HepG2 (cell line): ENCODE results near the gene GLRX5. TPM values are rescaled to one million over a fixed set of nuclear protein-coding genes. Genes with fewer than 3 reads are reported as not detected.

Experiments used
- AKAP8 ChIP-seq: sonication (generic); formaldehyde crosslinking; IDR thresholded peaks from 2 replicates; pipeline ENCODE4 v1.5.1; 2020; ENCODE audit warnings: mild to moderate bottlenecking, missing genetic modification reagents
- ASH2L ChIP-seq: fragments of 300-600, 200-600 bp; sonication (generic); IDR thresholded peaks from 2 replicates; pipeline ENCODE4 v1.7.0; 2017; ENCODE audit warnings: low read depth, mild to moderate bottlenecking, moderate library complexity, mixed read lengths, low read length; ENCODE audit not compliant: insufficient read length
- HCFC1 ChIP-seq: fragments of 150-350 bp; IDR thresholded peaks from 2 replicates; pipeline ENCODE4 v1.6.1; 2014; ENCODE audit warnings: low read depth, low read length
- MEF2D ChIP-seq: sonication (generic); formaldehyde crosslinking; IDR thresholded peaks from 2 replicates; pipeline ENCODE4 v1.5.1; 2020; ENCODE audit warnings: mild to moderate bottlenecking, missing genetic modification reagents
- NPAS2 ChIP-seq: sonication (generic); formaldehyde crosslinking; IDR thresholded peaks from 2 replicates; pipeline ENCODE4 v1.8.0; 2022; ENCODE audit warnings: mild to moderate bottlenecking, missing genetic modification reagents, borderline replicate concordance
- POLR2G ChIP-seq: fragments of 200-400 bp; formaldehyde crosslinking; IDR thresholded peaks from 2 replicates; pipeline ENCODE4 v1.6.1; 2018; ENCODE audit warnings: mild to moderate bottlenecking, low read depth, low read length, moderate library complexity
- REPIN1 ChIP-seq: sonication (generic); formaldehyde crosslinking; IDR thresholded peaks from 2 replicates; pipeline ENCODE4 v1.8.0; 2022; ENCODE audit warnings: missing genetic modification reagents, low read depth, mild to moderate bottlenecking, borderline replicate concordance
- SNAPC2 ChIP-seq: sonication (generic); formaldehyde crosslinking; IDR thresholded peaks from 2 replicates; pipeline ENCODE4 v1.8.1; 2022; ENCODE audit warnings: mild to moderate bottlenecking, missing genetic modification reagents
- SP1 ChIP-seq, 2 experiments: fragments of 450-650 bp in 1 of 2; sonication (generic) in 1 of 2; formaldehyde crosslinking in 1 of 2; IDR thresholded peaks; 2 replicates each; pipeline versions ENCODE4 v1.4.0 to v1.6.1; 2016 to 2020; ENCODE audit warnings: missing genetic modification reagents in 1 of 2
- XRCC5 ChIP-seq: fragments of 200-400 bp; formaldehyde crosslinking; optimal IDR thresholded peaks from 2 replicates; pipeline ENCODE3; 2017; ENCODE audit warnings: mild to moderate bottlenecking, low read length
- ZNF282 ChIP-seq: fragments of 450-650 bp; IDR thresholded peaks from 2 replicates; pipeline ENCODE4 v1.6.1; 2018; ENCODE audit not compliant: partially characterized antibody
- ZNF451 ChIP-seq: sonication (generic); formaldehyde crosslinking; IDR thresholded peaks from 2 replicates; pipeline ENCODE4 v1.5.0; 2020; ENCODE audit warnings: mild to moderate bottlenecking, missing genetic modification reagents
- ZNF570 ChIP-seq: sonication (generic); formaldehyde crosslinking; IDR thresholded peaks from 2 replicates; pipeline ENCODE4 v1.4.0; 2020; ENCODE audit warnings: mild to moderate bottlenecking, missing genetic modification reagents, borderline replicate concordance
- ZNF816 ChIP-seq: sonication (generic); formaldehyde crosslinking; IDR thresholded peaks from 2 replicates; pipeline ENCODE4 v1.8.0; 2022; ENCODE audit warnings: missing genetic modification reagents, mild to moderate bottlenecking, borderline replicate concordance
- ZSCAN29 ChIP-seq: sonication (generic); formaldehyde crosslinking; conservative IDR thresholded peaks from 2 replicates; pipeline ENCODE4 v1.4.0; 2020; ENCODE audit warnings: mild to moderate bottlenecking, missing genetic modification reagents
- polyA plus RNA-seq, 8 experiments: library from polyadenylated mRNA; depleted of rRNA in 3 of 8; stranded (reverse) in 7 of 8; unstranded in 1 of 8; fragments of >200 nt; fragmentation: Illumina TruSeq in 4 of 8; extraction: Trizol in 4 of 8; gene quantifications; 2 replicates each; pipeline versions ENCODE4 v1.2.1 to v1.2.3, GENCODE V29; 2011 to 2016; ENCODE audit warnings: low read depth in 4 of 8, missing spikeins in 1 of 8, mixed read lengths in 1 of 8; ENCODE audit not compliant: insufficient read depth in 1 of 8
- total RNA-seq, 5 experiments: library from RNA; depleted of rRNA; stranded (reverse); fragments of >200 nt; fragmentation: Illumina TruSeq; extraction: Trizol; gene quantifications; 2 replicates each; pipeline ENCODE4 v1.2.3, GENCODE V29; 2016; ENCODE audit warnings: low read depth in 1 of 5
- TF ChIP-seq, protein P1 (sequence below): sonication (generic); formaldehyde crosslinking; IDR thresholded peaks from 2 replicates; pipeline ENCODE4 v1.4.0; 2020; ENCODE audit warnings: missing genetic modification reagents, borderline replicate concordance
- TF ChIP-seq, protein P2 (sequence below): sonication (generic); formaldehyde crosslinking; IDR thresholded peaks from 2 replicates; pipeline ENCODE4 v1.5.0; 2020; ENCODE audit warnings: mild to moderate bottlenecking, low read depth, missing genetic modification reagents, borderline replicate concordance
- TF ChIP-seq, protein P3 (sequence below): sonication (generic); formaldehyde crosslinking; IDR thresholded peaks from 2 replicates; pipeline ENCODE4 v1.5.0; 2020; ENCODE audit warnings: mild to moderate bottlenecking, missing genetic modification reagents, moderate library complexity
- TF ChIP-seq, protein P4 (sequence below): sonication (generic); formaldehyde crosslinking; IDR thresholded peaks from 2 replicates; pipeline ENCODE4 v1.5.0; 2020; ENCODE audit warnings: missing genetic modification reagents

The GLRX5 gene
- total and polyA plus RNA-seq, 2 of the 13 experiments (the other 11 are each of a cell fraction or from before 2014, with no cell fraction given), result 122 to 146 TPM

DNA sequence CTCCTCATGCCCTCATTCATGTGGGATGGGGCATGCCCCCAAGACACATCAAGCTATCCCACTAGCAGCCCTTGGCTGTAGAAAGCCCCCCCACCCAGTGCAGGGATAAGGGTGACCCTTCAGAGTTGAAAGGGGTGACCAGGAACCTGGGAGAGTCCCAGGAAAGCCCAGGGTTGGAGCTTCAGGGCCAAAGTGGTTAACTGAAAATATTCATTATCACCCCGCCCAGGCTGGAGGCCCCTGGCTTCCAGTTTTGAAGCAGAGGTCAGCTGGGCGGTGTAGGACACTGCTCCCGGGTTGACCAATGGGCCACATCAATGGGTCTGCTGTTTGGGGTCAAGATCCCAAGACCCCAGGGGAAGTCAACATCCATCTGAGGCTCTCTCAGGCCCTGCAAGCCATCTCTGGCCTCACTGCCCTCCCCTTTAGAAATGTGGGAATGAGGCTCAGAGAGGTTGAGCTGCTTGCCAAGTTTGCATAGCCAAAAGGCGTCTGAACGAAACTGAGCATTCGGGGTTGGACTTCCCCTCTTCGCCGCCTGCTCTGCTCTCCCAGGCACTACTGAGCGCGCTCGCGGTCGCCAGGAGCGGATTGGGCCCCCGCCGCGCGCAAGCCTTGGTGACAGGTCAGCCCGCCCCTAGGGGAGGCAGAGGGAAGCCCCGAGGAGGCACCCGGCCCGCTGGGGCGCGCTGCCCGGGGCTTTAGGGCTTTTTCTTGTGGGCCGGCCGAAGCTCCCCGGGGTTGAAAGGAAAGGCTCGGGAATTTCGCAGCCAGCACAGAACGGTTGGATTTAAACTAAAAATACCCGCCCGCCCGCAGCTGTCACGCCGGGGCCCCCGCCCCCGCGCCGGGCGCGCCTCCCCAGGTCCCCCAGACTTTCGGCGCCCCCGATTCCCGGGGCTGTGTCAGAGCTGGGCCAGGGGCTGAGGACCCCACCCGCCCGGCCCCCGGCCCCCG, 19.0 kb upstream of the GLRX5 start (continued):
- no peak for TF ChIP-seq SP1 (IDR thresholded peaks at IDR 0.05)
- TF ChIP-seq SP1 (CRISPR knock-in tag; IDR thresholded peaks at IDR 0.05), result no peak
- peak; percentile 35; the same call in 1 of the 2 replicates for TF ChIP-seq REPIN1 (CRISPR knock-in tag)
- TF ChIP-seq SNAPC2, result no peak
- no peak for TF ChIP-seq ASH2L
- no peak for TF ChIP-seq AKAP8 (CRISPR knock-in tag)
- TF ChIP-seq, protein P1, sequence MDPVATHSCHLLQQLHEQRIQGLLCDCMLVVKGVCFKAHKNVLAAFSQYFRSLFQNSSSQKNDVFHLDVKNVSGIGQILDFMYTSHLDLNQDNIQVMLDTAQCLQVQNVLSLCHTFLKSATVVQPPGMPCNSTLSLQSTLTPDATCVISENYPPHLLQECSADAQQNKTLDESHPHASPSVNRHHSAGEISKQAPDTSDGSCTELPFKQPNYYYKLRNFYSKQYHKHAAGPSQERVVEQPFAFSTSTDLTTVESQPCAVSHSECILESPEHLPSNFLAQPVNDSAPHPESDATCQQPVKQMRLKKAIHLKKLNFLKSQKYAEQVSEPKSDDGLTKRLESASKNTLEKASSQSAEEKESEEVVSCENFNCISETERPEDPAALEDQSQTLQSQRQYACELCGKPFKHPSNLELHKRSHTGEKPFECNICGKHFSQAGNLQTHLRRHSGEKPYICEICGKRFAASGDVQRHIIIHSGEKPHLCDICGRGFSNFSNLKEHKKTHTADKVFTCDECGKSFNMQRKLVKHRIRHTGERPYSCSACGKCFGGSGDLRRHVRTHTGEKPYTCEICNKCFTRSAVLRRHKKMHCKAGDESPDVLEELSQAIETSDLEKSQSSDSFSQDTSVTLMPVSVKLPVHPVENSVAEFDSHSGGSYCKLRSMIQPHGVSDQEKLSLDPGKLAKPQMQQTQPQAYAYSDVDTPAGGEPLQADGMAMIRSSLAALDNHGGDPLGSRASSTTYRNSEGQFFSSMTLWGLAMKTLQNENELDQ, result no peak
- TF ChIP-seq, protein P2, sequence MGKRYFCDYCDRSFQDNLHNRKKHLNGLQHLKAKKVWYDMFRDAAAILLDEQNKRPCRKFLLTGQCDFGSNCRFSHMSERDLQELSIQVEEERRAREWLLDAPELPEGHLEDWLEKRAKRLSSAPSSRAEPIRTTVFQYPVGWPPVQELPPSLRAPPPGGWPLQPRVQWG (CRISPR knock-in tag), result no peak
- no peak for TF ChIP-seq MEF2D (CRISPR knock-in tag)
- TF ChIP-seq ZNF451, result no peak; the same call in 1 of the 2 replicates
- no peak for TF ChIP-seq POLR2G
- TF ChIP-seq ZNF816 (CRISPR knock-in tag), result no peak
- TF ChIP-seq, protein P3, sequence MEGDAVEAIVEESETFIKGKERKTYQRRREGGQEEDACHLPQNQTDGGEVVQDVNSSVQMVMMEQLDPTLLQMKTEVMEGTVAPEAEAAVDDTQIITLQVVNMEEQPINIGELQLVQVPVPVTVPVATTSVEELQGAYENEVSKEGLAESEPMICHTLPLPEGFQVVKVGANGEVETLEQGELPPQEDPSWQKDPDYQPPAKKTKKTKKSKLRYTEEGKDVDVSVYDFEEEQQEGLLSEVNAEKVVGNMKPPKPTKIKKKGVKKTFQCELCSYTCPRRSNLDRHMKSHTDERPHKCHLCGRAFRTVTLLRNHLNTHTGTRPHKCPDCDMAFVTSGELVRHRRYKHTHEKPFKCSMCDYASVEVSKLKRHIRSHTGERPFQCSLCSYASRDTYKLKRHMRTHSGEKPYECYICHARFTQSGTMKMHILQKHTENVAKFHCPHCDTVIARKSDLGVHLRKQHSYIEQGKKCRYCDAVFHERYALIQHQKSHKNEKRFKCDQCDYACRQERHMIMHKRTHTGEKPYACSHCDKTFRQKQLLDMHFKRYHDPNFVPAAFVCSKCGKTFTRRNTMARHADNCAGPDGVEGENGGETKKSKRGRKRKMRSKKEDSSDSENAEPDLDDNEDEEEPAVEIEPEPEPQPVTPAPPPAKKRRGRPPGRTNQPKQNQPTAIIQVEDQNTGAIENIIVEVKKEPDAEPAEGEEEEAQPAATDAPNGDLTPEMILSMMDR (CRISPR knock-in tag), result peak; percentile 51
- no peak for TF ChIP-seq ZNF570 (CRISPR knock-in tag)
- no peak for TF ChIP-seq HCFC1
- peak; percentile 41 for TF ChIP-seq XRCC5
- TF ChIP-seq ZSCAN29 (CRISPR knock-in tag), result no peak
- TF ChIP-seq, protein P4, sequence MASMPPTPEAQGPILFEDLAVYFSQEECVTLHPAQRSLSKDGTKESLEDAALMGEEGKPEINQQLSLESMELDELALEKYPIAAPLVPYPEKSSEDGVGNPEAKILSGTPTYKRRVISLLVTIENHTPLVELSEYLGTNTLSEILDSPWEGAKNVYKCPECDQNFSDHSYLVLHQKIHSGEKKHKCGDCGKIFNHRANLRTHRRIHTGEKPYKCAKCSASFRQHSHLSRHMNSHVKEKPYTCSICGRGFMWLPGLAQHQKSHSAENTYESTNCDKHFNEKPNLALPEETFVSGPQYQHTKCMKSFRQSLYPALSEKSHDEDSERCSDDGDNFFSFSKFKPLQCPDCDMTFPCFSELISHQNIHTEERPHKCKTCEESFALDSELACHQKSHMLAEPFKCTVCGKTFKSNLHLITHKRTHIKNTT (CRISPR knock-in tag), result no peak
- TF ChIP-seq NPAS2 (CRISPR knock-in tag), result no peak
- no peak for TF ChIP-seq ZNF282
